Measurements from ENCODE around the gene RUNX2.

DNA sequence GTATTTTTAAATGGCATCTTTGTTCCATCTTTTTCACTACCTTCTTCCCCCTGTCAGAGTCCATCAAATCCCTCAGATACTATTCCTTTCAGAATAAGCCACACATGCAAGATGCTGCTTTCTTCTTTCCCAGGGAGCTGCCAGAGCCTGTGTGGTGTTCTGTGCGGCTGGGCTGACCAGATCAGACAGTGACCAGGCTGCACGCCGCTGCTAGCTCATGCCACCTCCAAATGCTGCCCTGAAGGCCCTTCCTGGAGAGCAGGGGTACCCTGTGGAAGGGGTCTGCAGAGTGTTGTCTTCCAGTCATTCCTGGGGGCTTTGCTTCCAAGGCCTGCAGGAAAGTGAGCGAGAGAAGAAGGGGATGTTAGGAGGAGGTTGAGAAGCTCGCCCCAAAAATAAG is 228.7 kb downstream of the RUNX2 start:
- TF ChIP-seq, protein P1, sequence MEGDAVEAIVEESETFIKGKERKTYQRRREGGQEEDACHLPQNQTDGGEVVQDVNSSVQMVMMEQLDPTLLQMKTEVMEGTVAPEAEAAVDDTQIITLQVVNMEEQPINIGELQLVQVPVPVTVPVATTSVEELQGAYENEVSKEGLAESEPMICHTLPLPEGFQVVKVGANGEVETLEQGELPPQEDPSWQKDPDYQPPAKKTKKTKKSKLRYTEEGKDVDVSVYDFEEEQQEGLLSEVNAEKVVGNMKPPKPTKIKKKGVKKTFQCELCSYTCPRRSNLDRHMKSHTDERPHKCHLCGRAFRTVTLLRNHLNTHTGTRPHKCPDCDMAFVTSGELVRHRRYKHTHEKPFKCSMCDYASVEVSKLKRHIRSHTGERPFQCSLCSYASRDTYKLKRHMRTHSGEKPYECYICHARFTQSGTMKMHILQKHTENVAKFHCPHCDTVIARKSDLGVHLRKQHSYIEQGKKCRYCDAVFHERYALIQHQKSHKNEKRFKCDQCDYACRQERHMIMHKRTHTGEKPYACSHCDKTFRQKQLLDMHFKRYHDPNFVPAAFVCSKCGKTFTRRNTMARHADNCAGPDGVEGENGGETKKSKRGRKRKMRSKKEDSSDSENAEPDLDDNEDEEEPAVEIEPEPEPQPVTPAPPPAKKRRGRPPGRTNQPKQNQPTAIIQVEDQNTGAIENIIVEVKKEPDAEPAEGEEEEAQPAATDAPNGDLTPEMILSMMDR (conservative IDR thresholded peaks at IDR 0.05; ENCODE audit: low read depth in 2 of 2): no peak
- TF ChIP-seq POLR2AphosphoS5 (IDR thresholded peaks at IDR 0.05; ENCODE audit: low read depth): no peak
- TF ChIP-seq, protein P2, sequence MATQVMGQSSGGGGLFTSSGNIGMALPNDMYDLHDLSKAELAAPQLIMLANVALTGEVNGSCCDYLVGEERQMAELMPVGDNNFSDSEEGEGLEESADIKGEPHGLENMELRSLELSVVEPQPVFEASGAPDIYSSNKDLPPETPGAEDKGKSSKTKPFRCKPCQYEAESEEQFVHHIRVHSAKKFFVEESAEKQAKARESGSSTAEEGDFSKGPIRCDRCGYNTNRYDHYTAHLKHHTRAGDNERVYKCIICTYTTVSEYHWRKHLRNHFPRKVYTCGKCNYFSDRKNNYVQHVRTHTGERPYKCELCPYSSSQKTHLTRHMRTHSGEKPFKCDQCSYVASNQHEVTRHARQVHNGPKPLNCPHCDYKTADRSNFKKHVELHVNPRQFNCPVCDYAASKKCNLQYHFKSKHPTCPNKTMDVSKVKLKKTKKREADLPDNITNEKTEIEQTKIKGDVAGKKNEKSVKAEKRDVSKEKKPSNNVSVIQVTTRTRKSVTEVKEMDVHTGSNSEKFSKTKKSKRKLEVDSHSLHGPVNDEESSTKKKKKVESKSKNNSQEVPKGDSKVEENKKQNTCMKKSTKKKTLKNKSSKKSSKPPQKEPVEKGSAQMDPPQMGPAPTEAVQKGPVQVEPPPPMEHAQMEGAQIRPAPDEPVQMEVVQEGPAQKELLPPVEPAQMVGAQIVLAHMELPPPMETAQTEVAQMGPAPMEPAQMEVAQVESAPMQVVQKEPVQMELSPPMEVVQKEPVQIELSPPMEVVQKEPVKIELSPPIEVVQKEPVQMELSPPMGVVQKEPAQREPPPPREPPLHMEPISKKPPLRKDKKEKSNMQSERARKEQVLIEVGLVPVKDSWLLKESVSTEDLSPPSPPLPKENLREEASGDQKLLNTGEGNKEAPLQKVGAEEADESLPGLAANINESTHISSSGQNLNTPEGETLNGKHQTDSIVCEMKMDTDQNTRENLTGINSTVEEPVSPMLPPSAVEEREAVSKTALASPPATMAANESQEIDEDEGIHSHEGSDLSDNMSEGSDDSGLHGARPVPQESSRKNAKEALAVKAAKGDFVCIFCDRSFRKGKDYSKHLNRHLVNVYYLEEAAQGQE (IDR thresholded peaks at IDR 0.05; ENCODE audit: unreplicated experiment): no peak
- no peak for TF ChIP-seq ZNF114 (CRISPR knock-in tag; IDR thresholded peaks at IDR 0.05)
- TF ChIP-seq EZH2 (IDR thresholded peaks at IDR 0.05; ENCODE audit: low read depth, unreplicated experiment): no peak
- no peak for TF ChIP-seq STAT1 (IDR thresholded peaks at IDR 0.05; ENCODE audit: unreplicated experiment)
- TF ChIP-seq CREB1 (CRISPR knock-in tag; IDR thresholded peaks at IDR 0.05; ENCODE audit: low read depth): no peak
- no peak for TF ChIP-seq EZH2phosphoT487 (IDR thresholded peaks at IDR 0.05; ENCODE audit: unreplicated experiment)
- no peak for TF ChIP-seq ZNF331 (CRISPR knock-in tag; IDR thresholded peaks at IDR 0.05; ENCODE audit: low read depth)
- TF ChIP-seq NANOG (IDR thresholded peaks at IDR 0.05; ENCODE audit: borderline replicate concordance): no peak
- TF ChIP-seq, protein P3, sequence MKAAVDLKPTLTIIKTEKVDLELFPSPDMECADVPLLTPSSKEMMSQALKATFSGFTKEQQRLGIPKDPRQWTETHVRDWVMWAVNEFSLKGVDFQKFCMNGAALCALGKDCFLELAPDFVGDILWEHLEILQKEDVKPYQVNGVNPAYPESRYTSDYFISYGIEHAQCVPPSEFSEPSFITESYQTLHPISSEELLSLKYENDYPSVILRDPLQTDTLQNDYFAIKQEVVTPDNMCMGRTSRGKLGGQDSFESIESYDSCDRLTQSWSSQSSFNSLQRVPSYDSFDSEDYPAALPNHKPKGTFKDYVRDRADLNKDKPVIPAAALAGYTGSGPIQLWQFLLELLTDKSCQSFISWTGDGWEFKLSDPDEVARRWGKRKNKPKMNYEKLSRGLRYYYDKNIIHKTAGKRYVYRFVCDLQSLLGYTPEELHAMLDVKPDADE (IDR thresholded peaks at IDR 0.05): no peak
- TF ChIP-seq JUNB (IDR thresholded peaks at IDR 0.05; ENCODE audit: unreplicated experiment): no peak
- TF ChIP-seq, protein P4, sequence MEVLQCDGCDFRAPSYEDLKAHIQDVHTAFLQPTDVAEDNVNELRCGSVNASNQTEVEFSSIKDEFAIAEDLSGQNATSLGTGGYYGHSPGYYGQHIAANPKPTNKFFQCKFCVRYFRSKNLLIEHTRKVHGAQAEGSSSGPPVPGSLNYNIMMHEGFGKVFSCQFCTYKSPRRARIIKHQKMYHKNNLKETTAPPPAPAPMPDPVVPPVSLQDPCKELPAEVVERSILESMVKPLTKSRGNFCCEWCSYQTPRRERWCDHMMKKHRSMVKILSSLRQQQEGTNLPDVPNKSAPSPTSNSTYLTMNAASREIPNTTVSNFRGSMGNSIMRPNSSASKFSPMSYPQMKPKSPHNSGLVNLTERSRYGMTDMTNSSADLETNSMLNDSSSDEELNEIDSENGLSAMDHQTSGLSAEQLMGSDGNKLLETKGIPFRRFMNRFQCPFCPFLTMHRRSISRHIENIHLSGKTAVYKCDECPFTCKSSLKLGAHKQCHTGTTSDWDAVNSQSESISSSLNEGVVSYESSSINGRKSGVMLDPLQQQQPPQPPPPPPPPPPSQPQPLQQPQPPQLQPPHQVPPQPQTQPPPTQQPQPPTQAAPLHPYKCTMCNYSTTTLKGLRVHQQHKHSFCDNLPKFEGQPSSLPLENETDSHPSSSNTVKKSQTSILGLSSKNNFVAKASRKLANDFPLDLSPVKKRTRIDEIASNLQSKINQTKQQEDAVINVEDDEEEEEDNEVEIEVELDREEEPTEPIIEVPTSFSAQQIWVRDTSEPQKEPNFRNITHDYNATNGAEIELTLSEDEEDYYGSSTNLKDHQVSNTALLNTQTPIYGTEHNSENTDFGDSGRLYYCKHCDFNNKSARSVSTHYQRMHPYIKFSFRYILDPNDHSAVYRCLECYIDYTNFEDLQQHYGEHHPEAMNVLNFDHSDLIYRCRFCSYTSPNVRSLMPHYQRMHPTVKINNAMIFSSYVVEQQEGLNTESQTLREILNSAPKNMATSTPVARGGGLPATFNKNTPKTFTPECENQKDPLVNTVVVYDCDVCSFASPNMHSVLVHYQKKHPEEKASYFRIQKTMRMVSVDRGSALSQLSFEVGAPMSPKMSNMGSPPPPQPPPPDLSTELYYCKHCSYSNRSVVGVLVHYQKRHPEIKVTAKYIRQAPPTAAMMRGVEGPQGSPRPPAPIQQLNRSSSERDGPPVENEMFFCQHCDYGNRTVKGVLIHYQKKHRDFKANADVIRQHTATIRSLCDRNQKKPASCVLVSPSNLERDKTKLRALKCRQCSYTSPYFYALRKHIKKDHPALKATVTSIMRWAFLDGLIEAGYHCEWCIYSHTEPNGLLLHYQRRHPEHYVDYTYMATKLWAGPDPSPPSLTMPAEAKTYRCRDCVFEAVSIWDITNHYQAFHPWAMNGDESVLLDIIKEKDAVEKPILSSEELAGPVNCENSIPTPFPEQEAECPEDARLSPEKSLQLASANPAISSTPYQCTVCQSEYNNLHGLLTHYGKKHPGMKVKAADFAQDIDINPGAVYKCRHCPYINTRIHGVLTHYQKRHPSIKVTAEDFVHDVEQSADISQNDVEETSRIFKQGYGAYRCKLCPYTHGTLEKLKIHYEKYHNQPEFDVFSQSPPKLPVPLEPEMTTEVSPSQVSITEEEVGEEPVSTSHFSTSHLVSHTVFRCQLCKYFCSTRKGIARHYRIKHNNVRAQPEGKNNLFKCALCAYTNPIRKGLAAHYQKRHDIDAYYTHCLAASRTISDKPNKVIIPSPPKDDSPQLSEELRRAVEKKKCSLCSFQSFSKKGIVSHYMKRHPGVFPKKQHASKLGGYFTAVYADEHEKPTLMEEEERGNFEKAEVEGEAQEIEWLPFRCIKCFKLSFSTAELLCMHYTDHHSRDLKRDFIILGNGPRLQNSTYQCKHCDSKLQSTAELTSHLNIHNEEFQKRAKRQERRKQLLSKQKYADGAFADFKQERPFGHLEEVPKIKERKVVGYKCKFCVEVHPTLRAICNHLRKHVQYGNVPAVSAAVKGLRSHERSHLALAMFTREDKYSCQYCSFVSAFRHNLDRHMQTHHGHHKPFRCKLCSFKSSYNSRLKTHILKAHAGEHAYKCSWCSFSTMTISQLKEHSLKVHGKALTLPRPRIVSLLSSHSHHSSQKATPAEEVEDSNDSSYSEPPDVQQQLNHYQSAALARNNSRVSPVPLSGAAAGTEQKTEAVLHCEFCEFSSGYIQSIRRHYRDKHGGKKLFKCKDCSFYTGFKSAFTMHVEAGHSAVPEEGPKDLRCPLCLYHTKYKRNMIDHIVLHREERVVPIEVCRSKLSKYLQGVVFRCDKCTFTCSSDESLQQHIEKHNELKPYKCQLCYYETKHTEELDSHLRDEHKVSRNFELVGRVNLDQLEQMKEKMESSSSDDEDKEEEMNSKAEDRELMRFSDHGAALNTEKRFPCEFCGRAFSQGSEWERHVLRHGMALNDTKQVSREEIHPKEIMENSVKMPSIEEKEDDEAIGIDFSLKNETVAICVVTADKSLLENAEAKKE (CRISPR knock-in tag; IDR thresholded peaks at IDR 0.05): no peak
